Effector CD4-positive, alpha-beta T cell (primary cell): ENCODE measurements around the gene RAB6A.
"Not testable (repeated sequence)": the region's sequence is repeated elsewhere in the genome, so short reads cannot be mapped to it uniquely, and the experiment has no call there.

Experiments
- DNase-seq: peaks from one replicate; pipeline ENCODE4 v3.0.0-alpha.2; 2020
- total RNA-seq: gene quantifications from one replicate; lab custom pipeline; 2026; lab: John Stamatoyannopoulos, UW

The RAB6A gene
- 74.5 reads per million, percentile 77 among the genes with 10 or more reads in this experiment for total RNA-seq

DNA sequence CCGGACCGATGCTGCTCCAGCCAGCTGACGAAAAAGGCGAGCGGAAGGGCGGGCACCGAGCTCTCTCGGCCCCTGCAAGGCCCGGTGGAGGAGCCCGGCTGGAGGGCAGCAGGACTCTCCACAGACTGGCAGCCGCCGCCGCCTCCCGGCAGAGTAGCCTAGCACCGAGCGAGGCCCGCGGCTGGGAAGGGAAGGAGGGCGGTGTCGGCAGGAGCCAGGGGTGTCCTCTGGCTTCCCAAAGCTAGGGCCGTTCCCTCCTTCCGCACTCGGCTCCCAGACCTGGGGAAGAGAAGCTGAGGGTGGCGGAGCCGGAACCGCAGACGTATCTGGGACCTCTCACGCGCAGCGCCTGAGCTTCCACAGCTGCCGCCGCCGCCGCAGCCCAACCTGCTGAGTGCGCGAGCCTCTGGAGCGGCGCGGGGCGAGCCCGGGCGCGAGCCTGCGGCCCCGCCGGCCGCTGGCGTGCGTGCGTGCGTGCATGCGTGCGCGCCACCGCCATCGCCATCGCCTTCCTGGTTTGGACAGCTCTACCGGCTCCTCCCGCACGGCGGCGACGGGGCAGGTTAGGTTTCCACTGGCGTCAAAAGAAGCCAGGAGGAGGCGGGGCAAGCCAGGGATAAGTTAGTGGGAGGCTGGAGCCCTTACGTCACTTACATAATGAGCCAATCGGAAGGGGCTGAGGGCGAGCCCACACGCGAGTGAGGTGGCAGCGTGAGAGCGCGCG, at the start of gene RAB6A:
RAB6A (minus strand) TSS at position 396 of the 724 bp plus-strand sequence. CDS start 439 bp downstream, outside the sequence.
- peak; percentile 100 for DNase-seq

DNA sequence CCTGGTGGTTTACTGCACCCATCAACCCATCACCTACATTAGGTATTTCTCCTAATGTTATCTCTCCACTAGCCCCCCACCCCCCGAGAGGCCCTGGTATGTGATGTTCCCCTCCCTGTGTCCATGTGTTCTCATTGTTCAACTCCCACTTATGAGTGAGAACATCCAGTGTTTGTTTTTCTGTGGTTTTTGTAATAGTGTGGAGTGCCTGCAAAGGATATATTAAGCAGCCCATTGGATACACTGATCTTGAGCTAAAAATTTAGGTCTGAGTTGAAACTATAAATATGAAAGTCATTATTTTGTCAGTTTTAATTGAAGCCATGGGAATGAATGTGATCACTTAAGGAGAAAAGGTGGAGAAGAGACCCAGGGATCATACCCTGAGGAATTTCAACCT, 49.8 kb upstream of the RAB6A start:
- DNase-seq = no peak

- no peak for DNase-seq
Measured at GRCh38 chr11:73808052-73808451, 47.2 kb upstream of the RAB6A start.

GRCh38 chr11:73804712-73805111, 43.8 kb upstream of the RAB6A start:
- no peak for DNase-seq

- DNase-seq = no peak
Measured at GRCh38 chr11:73801136-73801535, 40.3 kb upstream of the RAB6A start.

GRCh38 chr11:73800276-73800806, 39.5 kb upstream of the RAB6A start:
- no peak for DNase-seq

DNA sequence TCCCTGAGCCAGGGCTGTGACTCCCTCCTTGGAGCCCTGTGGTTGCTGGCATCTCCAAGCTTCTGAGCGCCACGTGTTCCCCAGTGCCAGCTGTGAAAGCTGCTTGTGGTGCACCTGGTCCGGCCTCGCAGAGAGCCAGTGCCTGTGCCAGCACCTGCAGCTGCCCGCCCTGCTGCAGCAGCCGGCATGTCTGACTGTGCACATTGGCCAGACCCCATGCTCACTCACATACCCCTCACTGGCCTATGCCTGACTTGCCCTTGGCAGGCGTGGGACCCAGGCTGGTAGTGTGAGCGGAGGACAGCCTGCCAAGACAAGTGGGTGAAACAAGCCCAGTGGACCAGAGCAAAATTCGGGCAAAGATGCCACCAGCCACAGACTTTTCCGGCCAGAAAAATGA, 36.6 kb upstream of the RAB6A start:
- DNase-seq = no peak

DNA sequence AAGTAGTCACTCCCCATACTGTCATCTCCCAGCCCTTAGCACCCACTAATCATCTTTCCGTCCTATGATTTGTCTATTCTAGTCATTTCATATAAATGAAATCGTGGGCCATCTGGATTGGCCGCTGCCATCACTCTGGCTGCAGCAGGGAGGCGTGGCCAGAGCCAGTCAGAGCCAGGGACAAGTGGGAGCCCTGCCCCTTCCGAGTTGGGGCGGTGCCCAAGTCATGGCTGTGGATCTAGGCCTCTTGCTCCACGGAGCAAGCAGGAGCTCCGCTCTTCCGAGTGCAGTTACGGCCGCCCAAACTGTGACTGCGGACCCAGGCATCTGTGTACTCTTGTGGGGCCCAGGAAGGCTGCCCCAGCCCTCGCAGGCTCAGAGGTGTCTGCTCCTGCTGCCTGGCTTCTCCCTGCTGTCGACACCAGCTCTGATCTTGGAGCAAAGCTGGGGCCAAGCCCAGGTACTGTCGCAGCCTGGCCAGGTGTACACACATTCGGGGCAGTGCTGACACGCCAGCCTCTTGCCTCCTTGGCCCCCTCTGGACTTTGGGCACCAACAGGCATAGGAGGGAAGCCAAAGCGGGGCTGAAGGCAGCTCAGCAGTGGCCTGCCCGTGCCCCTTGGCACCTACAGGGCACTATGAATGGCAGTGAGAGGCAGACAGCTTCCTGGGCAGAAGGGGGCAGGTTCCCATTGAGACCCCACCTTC, 35.2 kb upstream of the RAB6A start:
- DNase-seq = no peak

GRCh38 chr11:73792584-73792983, 31.7 kb upstream of the RAB6A start:
- DNase-seq = no peak

DNA sequence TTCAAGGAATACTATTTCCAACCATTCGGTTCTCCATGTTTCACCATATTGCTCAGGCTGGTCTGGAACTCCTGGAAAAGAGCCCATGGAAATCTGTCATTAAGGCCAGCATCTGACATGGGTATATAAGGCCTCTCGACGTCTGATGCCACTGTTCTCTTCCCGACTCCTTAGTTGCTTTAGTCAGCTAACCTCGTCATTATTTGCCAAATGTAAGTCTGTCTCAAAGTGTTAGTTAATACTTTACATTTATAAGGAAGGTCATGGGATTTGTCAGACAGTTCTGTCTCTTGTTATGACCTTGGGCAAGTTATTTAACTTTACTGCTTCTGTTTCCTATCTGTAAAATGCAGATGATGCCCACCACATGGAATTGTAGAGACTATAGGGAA, 28.4 kb upstream of the RAB6A start:
- no peak for DNase-seq

DNA sequence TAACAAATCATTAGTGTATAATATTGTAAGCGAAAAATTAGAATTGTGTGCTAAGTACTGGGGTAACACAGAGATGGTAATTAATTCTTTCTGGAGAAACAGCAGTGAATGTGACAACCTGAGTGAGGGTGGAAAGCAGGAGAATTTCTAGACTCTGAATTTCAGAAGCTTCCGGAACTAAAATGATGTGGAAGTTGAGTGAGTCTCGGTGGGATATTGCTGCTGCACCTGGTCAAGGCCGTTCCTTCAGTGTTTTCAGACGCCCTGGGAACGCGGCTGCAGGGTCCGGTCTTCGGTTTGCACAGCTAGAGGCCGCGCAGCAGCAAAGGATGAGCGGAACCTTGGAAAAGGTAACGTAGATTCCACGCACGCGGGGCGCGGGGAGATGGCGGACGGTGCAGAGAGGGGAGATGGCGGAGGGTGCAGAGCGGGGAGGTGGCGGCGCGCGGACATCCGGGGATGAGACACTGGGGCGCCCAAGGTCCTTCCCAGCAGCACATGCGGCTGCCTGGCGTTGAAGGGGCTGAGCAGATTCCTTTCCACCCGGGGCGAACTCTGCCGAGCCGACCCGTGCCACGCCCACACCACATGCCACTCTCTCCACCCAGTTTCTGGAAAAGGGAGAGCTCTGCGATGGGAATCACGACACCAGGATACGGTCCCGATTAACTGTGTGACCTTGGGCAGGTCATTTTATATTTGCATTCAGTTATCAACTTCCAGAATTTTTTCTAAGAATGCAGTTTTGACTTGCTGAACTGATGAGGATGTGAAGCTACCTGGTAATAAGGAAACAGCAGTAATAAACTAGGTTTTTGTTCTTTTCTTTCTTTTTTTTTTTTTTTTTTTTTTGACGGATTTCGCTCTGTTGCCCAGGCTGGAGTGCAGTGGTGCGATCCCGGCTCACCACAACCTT, 27.0 kb upstream of the RAB6A start, which contains the start of gene MRPL48:
MRPL48 (plus strand) TSS at position 232 of the 916 bp plus-strand sequence; CDS start at position 330, 98 bp downstream.
- DNase-seq = peak; percentile 79

DNA sequence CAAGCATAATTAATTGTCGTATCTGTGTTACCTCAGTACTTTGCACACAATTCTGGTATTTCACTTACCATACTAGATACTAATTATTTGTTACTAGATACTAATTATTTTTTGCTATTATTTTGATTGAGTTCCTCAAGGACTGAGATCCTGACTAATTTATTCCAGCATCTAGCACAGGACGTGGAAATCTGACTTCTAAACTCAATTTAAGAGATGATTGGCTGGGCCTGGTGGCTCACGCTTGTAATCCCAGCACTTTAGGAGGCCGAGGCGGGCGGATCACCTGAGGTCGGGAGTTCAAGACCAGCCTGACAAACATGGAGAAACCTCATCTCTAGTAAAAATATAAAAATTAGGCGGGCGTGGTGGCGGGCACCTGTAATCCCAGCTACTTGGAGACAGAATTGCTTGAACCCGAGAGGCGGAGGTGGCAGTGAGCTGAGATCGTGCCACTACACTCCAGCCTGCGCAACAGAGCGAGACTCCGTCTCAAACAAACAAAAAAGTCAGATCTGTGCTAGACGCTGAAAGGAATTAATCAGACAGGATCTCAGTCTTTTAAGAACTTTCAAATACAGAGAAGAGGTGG, 26.3 kb upstream of the RAB6A start:
- DNase-seq = no peak

- DNase-seq = not testable (repeated sequence)
Measured at GRCh38 chr11:73785467-73785866, 24.6 kb upstream of the RAB6A start.

DNA sequence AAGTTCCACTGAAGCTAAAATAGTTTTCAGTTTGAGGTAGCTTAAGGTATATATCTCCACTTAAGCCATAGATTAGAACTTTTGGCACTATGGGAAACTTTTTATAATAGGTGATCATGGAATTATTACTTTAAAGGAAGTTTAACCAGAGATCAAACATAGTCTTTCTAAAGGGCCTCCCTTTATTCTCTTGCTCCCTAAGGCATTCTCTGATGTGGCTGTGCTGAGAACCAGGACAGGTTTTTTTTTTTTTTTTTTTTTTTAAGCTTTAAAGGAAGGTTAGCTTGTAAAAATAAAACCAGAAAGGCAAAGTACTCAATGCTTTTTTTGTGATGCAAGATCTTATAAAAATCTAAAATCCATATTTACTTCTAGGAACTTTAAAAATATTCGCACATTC, 23.9 kb upstream of the RAB6A start:
- no peak for DNase-seq

GRCh38 chr11:73784080-73784634, 23.3 kb upstream of the RAB6A start:
- no peak for DNase-seq

DNA sequence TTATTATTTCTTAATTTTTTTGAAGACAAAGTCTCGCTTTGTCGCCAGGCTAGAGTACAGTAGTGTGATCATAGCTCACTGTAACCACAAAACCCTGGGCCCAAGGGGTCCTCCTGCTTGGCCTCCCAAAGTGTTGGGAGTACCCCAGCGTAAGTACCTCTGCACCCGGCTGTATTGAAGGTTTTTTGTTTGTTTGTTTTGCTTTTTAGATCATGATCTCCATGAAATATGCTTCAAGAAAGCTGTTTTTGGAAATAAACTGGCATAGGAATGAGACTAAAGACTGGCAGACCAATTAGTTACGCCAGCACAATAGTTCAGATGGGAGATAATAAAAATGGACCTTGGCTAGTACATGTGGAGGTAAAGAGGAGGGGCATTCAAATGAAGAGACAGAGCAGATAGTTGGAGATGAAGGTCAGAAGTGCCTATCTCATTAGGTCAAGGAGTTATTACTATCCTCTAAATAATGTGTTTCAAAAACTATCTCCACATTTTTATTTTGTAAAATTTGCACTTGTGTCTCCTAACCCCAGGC, 22.7 kb upstream of the RAB6A start:
- DNase-seq = no peak

DNA sequence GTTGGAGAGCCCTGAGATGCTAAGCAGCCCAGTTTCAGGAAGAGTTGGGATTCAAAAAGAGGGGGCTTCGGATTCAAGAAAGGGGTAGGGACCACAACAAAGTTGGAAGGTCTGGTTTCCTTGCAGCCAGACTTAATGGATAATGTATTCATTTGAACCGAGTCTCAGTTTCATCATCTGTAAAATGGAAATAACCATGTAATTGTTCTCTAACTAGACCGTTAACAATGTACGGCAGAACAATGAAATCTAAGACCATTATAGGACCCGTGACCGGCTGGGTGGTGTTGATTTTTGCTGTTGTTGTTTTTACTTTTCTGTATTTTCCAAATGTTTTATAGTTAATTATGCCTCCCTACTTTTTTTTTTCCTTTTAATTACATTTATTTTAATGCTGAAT, 20.4 kb upstream of the RAB6A start:
- no peak for DNase-seq

GRCh38 chr11:73779084-73779902, 18.4 kb upstream of the RAB6A start:
- DNase-seq = peak; percentile 97

DNA sequence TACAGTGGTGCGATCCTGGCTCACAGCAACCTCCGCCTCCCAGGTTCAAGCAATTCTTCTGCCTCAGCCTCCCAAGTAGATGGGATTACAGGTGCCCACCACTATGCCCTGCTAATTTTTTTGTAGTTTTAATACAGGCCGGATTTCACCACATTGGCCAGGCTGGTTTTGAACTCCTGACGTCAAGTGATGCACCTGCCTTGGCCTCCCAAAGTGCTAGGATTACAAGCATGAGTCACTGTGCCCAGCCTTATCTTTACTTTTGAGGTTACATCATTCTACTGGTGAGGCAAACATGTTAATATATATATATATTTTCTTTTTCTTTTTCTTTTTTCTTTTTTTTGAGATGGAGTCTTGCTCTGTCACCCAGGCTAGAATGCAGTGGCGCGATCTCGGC, 9.9 kb upstream of the RAB6A start:
- DNase-seq = not testable (repeated sequence)

- DNase-seq = no peak
Measured at GRCh38 chr11:73766763-73767162, 5.9 kb upstream of the RAB6A start.

DNA sequence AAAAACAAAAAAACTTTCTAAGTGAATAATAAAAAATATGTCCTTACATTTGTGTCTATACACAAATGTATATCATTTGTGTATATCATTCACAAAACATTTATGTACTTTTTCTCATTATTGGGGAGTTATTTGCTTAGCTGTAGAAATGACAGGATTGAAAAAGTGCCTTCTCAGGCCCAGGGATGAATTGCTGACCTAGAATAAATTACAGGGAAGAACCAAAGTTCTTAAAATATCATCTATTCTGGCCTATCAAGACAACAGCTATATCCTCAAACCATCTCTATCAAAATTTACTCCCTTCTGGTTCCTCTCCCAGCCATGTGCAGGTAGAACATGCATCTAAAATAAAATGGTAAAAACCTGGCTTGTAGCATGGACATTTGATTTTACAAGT, 1.9 kb upstream of the RAB6A start:
- DNase-seq = no peak
